Measurements from ENCODE around the gene PACSIN3. TPM values are rescaled to one million over a fixed set of nuclear protein-coding genes. Genes with fewer than 3 reads are reported as not detected.

The PACSIN3 gene
- polyA plus RNA-seq, 1 experiment, result 15.3 TPM

DNA sequence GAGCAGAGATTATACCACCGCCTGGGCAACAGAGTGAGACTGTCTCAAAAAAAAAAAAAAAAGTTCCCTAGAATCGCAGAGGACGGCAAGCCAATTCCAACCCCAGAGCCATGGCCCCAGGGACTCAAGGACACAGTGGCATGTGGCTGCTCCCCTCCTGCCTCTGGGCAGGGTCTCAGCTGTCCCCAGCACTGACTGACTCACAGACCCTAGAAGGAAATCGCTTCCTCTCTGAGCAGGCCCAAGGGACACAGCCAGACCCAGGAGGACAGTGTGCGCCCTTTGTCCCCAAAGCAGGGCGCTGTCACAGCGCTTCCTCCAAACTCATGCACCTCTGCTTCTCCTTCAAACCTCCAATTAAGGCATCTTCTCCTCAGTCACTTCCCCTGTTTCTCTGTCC, 2.3 kb downstream of the PACSIN3 start:
- POLR2A ChIA-PET, result interaction anchor here (0.6 kb wide), 1 partner anchor 249 kb away, joined by 6 read pairs; no protein-coding TSS in a partner anchor
- Histone ChIP-seq H3K27ac (ENCODE audit: low read depth, low read length) (no peak overlapping the region), H3K4me3 (ENCODE audit: low read depth, low read length) (no peak overlapping the region), H3K27me3 (ENCODE audit: control insufficient read depth, insufficient read depth, low read length) (no peaks in the 10 kb centered on the region), H3K9me3 (ENCODE audit: control insufficient read depth, insufficient read depth, low read length) (no peaks in the 10 kb centered on the region; the same call in 1 of the 2 replicates)
- CTCF ChIA-PET, result no interaction called here
- TF ChIP-seq, protein P1, sequence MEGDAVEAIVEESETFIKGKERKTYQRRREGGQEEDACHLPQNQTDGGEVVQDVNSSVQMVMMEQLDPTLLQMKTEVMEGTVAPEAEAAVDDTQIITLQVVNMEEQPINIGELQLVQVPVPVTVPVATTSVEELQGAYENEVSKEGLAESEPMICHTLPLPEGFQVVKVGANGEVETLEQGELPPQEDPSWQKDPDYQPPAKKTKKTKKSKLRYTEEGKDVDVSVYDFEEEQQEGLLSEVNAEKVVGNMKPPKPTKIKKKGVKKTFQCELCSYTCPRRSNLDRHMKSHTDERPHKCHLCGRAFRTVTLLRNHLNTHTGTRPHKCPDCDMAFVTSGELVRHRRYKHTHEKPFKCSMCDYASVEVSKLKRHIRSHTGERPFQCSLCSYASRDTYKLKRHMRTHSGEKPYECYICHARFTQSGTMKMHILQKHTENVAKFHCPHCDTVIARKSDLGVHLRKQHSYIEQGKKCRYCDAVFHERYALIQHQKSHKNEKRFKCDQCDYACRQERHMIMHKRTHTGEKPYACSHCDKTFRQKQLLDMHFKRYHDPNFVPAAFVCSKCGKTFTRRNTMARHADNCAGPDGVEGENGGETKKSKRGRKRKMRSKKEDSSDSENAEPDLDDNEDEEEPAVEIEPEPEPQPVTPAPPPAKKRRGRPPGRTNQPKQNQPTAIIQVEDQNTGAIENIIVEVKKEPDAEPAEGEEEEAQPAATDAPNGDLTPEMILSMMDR (IDR thresholded peaks at IDR 0.05; ENCODE audit: low read depth, low read length), result no peak
- no peak for DNase-seq (ENCODE audit: low read depth, low spot score)

DNA sequence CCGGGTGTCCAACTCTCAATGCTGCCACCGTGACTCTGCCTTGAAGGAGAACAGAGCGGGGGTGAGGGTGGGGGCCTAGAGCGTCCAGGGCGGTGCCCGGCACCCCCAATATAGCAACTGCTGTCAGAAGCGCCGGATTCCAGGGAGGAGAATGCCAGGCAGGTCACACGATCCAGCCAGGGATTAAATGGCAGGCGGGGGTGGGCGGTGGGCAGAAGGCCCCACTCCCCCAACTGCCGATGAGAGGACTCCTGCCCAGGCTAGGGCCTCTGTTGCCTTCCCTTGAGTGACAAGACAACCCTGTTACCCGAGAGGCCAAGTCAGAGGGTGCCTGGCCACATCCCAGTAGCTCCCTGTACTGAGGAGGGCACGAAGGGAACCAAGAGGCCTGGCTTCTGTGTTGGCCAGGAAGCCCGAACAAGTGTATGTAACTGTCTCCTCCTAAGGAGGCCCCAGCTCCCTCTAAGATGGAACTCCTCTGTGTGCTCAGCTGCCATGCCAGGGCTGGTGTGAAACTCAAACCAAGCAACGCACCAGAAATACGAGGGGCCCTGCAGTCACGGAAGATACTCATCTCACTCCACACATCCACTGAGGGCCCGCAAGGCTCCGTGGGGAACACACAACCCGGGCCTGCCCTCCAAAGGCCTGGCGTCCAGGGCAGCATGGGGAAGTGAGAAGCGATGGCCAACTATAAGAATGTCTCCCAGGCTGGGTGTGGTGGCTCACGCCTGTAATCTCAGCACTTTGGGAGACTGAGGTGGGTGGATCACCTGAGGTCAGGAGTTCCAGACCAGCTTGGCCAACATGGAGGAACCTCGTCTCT, 3.0 kb downstream of the PACSIN3 start:
- TF ChIP-seq, protein P1 (IDR thresholded peaks at IDR 0.05; ENCODE audit: low read depth, low read length), result no peak
- Histone ChIP-seq H3K27me3 (ENCODE audit: control insufficient read depth, insufficient read depth, low read length) (no peaks in the 10 kb centered on the region), H3K27ac (ENCODE audit: low read depth, low read length) (no peak overlapping the region), H3K9me3 (ENCODE audit: control insufficient read depth, insufficient read depth, low read length) (no peaks in the 10 kb centered on the region; the same call in 1 of the 2 replicates), H3K4me3 (ENCODE audit: low read depth, low read length) (no peak overlapping the region)
- no peak for DNase-seq (ENCODE audit: low read depth, low spot score)
- CTCF ChIA-PET, result interaction anchor here (4.5 kb wide), 1 partner anchor 172 kb away, joined by 43 read pairs; no protein-coding TSS in a partner anchor
- POLR2A ChIA-PET, result no interaction called here

DNA sequence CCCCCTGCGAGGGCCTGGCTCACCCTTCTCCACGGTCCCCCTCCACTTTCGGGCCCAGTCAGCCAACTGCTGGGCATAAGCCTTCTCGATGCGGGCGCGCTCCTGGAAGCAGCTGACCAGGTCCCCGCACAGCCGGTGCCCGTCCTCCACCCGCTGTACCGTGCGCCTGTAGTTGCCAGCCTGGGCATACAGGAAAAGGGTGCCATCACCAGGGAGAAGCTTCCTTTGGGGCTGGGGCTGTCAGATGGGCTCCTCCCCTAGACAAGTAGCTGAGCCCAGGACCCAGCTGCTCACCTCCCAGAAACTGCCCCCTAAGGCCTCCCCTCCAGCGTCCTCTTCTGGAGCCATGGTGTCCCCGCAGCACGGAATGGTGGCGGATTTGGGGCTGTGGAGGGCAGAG, 3.9 kb downstream of the PACSIN3 start:
- ChIA-PET CTCF (interaction anchor here (1.9 to 4.5 kb wide), 2 partner anchors 77 to 173 kb away, joined by 7 to 43 read pairs; no protein-coding TSS in a partner anchor), POLR2A (no interaction called here)
- no peak overlapping the region for H3K27ac ChIP-seq (ENCODE audit: low read depth, low read length)
- TF ChIP-seq, protein P1 (IDR thresholded peaks at IDR 0.05; ENCODE audit: low read depth, low read length), result no peak
- H3K27me3 ChIP-seq (ENCODE audit: control insufficient read depth, insufficient read depth, low read length), result no peaks in the 10 kb centered on the region
- H3K9me3 ChIP-seq (ENCODE audit: control insufficient read depth, insufficient read depth, low read length), result no peaks in the 10 kb centered on the region; the same call in 1 of the 2 replicates
- DNase-seq (ENCODE audit: low read depth, low spot score), result no peak
- no peak overlapping the region for H3K4me3 ChIP-seq (ENCODE audit: low read depth, low read length)

DNA sequence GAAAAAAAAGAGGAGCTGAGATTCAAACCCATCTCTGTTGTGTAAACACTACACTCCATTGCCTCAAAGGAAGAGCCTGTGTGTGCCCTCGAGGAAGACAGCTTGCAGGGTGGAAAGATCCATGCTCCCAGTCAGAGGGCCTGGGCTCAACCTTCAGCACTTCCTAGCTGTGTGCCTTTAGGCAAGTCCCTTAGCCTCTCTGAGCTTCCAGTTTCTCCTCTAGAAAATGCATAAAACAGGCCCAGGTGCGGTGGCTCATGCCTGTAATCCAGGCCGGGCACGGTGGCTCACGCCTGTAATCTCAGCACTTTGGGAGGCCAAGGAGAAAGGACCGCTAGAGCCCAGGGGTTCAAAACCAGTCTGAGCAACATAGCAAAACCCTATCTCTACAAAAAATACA, 5.0 kb downstream of the PACSIN3 start:
- CTCF ChIA-PET, result interaction anchor here (0.7 to 4.5 kb wide), 3 partner anchors 78 to 174 kb away, joined by 3 to 43 read pairs (median 7); no protein-coding TSS in a partner anchor
- POLR2A ChIA-PET, result no interaction called here
- H3K27ac ChIP-seq (ENCODE audit: low read depth, low read length), result no peak overlapping the region
- TF ChIP-seq, protein P1 (IDR thresholded peaks at IDR 0.05; ENCODE audit: low read depth, low read length), result no peak
- no peak overlapping the region for H3K4me3 ChIP-seq (ENCODE audit: low read depth, low read length)
- DNase-seq (ENCODE audit: low read depth, low spot score), result no peak
- no peaks in the 10 kb centered on the region; the same call in 1 of the 2 replicates for H3K9me3 ChIP-seq (ENCODE audit: control insufficient read depth, insufficient read depth, low read length)
- H3K27me3 ChIP-seq (ENCODE audit: control insufficient read depth, insufficient read depth, low read length), result no peaks in the 10 kb centered on the region

All from AG04450 (cell line).